Measurements from ENCODE around the gene CSK.
A peak's percentile ranks its signal among the peaks of the same experiment; 100 is the strongest.

Gene CSK

DNA sequence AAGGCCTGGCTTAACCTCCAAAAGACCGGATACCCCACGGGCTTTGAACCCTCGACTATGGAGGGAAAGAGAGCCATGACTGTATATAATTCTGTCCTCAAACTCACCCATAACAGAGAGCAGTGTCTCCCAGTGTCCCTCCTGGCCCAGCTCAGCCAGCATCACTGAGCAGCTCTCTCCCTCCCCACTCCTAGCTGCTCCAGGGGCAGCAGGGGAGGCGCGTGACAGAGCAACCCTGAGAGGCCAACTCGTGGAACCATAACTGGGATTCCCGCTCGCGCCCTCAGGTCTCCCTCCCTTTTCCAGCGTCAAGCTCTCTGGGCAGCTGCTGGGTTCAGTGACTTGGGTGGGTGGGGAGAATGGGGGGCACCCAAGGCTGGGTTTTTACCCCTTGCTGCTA lies 44.0 kb downstream of the CSK start:
- TF ChIP-seq CTCF (conservative IDR thresholded peaks at IDR 0.05): no peak

DNA sequence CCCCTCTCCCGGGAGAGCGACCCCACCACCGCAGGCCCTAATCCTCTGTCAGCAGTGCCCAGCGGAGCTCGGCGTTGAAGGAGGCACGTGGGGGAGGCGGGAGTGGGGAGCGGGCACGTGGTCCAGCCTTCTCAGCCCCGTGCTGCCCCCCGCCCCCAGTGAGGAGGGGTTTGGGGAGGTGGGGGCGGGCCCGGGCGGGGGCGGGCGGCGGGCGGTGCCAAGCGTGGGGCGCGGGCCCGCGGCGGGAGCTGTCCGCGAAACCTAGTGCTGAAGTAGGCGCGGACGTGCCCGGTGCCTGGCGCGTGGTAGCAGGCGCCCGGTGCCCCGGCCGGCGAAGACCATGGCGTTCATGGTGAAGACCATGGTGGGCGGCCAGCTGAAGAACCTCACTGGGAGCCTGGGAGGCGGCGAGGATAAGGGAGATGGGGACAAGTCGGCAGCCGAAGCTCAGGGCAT lies 44.5 kb downstream of the CSK start, which contains the start of gene CPLX3:
CPLX3 (plus strand) TSS at position 264 of the 456 bp plus-strand sequence; CDS start at position 341, 77 bp downstream.
- TF ChIP-seq CTCF (conservative IDR thresholded peaks at IDR 0.05): no peak
- H3K27ac ChIP-seq: no peak within 1 kb of the TSS

More for the DNA sequence above, 44.0 kb downstream of the CSK start:
- H3K27ac ChIP-seq: no peak overlapping the region

DNA sequence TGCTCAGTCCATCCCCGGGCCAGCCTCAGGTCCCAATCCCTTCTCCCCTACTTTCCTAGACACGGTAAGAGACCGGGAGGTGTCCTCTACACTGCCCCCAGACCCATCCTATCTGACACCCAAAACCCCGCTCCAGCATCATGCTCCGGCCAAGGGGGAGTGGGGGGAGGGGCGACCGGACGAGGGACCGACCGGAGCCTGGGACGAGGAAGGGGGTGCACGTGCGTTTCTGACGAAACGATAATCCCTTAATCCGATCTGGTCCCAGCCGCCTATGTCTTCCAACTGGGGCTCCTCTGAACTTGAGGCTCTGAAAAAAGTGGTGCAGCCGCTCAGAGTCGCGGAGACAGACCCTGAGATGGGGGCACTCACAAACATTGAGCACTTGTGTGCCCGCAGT lies 45.0 kb downstream of the CSK start:
- TF ChIP-seq CTCF (conservative IDR thresholded peaks at IDR 0.05): no peak
- H3K27ac ChIP-seq: no peak overlapping the region

GRCh38 chr15:74827614-74828013 lies 45.7 kb downstream of the CSK start:
- H3K27ac ChIP-seq: no peak overlapping the region
- peak; percentile 48 for TF ChIP-seq CTCF (conservative IDR thresholded peaks at IDR 0.05)

DNA sequence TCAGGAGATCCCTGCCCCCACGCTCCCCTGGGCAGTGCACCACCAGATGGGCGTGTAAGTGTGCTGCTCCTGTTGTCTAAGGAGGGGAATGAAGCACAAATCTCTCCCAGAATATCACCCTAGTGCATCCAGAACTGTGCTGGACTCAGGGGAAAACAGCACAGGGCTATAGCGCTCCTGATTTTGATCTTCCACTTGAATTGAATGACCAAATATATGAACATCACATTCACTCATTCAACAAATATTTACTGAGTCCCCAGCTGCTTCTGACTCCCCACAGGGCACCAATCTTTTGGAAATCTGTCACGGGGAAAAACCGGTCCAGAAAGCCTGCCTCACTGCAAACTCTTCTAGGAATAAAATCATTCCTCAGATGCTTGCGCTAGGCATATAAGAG lies 47.0 kb downstream of the CSK start:
- H3K27ac ChIP-seq: no peak overlapping the region
- TF ChIP-seq CTCF (conservative IDR thresholded peaks at IDR 0.05): no peak

DNA sequence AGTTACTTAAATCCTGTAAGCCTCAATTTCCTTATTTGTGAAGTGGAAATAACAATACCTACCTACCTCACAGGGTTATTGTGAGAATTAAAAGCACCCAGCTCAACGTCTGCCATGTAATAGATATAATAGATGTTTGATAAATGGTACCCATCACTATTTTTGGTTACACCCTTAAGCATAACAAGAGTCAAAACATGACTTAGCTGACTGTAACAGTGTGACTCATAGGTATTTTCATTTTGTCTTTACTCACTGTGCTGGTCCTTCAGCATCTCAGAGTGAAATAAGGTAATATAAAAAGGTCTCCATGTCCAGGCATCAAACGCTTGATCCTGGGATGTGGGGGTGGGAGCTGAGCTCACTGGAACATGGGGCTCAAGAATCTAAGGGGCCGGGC lies 47.6 kb downstream of the CSK start:
- TF ChIP-seq CTCF (conservative IDR thresholded peaks at IDR 0.05): no peak

DNA sequence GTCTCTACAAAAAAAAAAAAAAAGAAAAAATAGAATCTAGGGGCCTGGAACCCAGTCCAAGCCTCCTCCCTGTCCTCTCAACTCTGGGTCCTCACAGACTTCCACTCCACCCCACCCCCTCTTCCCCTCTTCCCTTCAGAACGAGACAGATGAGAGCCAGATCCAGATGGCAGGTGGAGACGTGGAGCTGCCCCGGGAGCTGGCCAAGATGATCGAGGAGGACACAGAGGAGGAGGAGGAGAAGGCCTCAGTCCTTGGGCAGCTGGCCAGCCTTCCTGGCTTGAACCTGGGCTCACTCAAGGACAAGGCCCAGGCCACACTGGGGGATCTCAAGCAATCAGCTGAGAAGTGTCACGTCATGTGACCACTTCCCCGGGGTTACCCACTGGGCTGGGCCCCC lies 48.1 kb downstream of the CSK start:
- H3K27ac ChIP-seq: no peak overlapping the region
- TF ChIP-seq CTCF (conservative IDR thresholded peaks at IDR 0.05): no peak

More for the DNA sequence above, 47.6 kb downstream of the CSK start:
- no peak overlapping the region for H3K27ac ChIP-seq

Measured in VCaP (cell line).